Bone marrow (tissue), 2 donors: ENCODE results near the gene TSHB.
"Not testable (repeated sequence)": the region's sequence is repeated elsewhere in the genome, so short reads cannot be mapped to it uniquely, and the experiment has no call there.

Source experiments
- DNase-seq, 2 donors: peaks; one replicate each; lab custom pipeline; 2025; lab: John Stamatoyannopoulos, UW

The TSHB gene

GRCh38 chr1:115029526-115029925 is at the start of gene TSHB:
Gene TSHB, plus strand, starts transcription at chr1:115029826. Its CDS starts 3,537 bp downstream, at chr1:115033363.
- DNase-seq: no peak

- DNase-seq: no peak
Measured at GRCh38 chr1:114982251-114982650, 47.4 kb upstream of the TSHB start.

GRCh38 chr1:114986286-114986685 is 43.3 kb upstream of the TSHB start:
- DNase-seq: no peak

GRCh38 chr1:114988095-114988494 is 41.5 kb upstream of the TSHB start:
- DNase-seq: no peak

- no peak for DNase-seq
Measured at GRCh38 chr1:114997510-114998289, 31.9 kb upstream of the TSHB start.

- no peak for DNase-seq
Measured at GRCh38 chr1:115006191-115006590, 23.4 kb upstream of the TSHB start.

- DNase-seq: no peak
Measured at GRCh38 chr1:115012006-115012405, 17.6 kb upstream of the TSHB start.

GRCh38 chr1:115012434-115012833 is 17.2 kb upstream of the TSHB start:
- DNase-seq: no peak

GRCh38 chr1:115013792-115014191 is 15.8 kb upstream of the TSHB start:
- no peak for DNase-seq

GRCh38 chr1:115019549-115019948 is 10.1 kb upstream of the TSHB start:
- DNase-seq: not testable (repeated sequence)

GRCh38 chr1:115021145-115021544 is 8.5 kb upstream of the TSHB start:
- DNase-seq: no peak

GRCh38 chr1:115023593-115023992 is 6.0 kb upstream of the TSHB start:
- DNase-seq: no peak

GRCh38 chr1:115031595-115031994 is 2.0 kb downstream of the TSHB start:
- DNase-seq: no peak

- DNase-seq: no peak
Measured at GRCh38 chr1:115035652-115036051, 6.0 kb downstream of the TSHB start.

GRCh38 chr1:115036814-115037507 is 7.3 kb downstream of the TSHB start:
- no peak for DNase-seq

- DNase-seq: no peak
Measured at GRCh38 chr1:115040501-115040900, 10.9 kb downstream of the TSHB start.

GRCh38 chr1:115041654-115042053 is 12.0 kb downstream of the TSHB start:
- DNase-seq: no peak

- no peak for DNase-seq
Measured at GRCh38 chr1:115046751-115047150, 17.1 kb downstream of the TSHB start.

- no peak for DNase-seq
Measured at GRCh38 chr1:115051850-115052249, 22.2 kb downstream of the TSHB start.

GRCh38 chr1:115052454-115053083 is 22.9 kb downstream of the TSHB start:
- peak in 1 of 2 donors; percentile 13 for DNase-seq

GRCh38 chr1:115056395-115056798 is 26.8 kb downstream of the TSHB start:
- DNase-seq: no peak

- DNase-seq: no peak
Measured at GRCh38 chr1:115057661-115058254, 28.1 kb downstream of the TSHB start.

- no peak for DNase-seq
Measured at GRCh38 chr1:115059316-115059715, 29.7 kb downstream of the TSHB start.
